ENCODE measurements around the gene KCTD2. TPM values are rescaled to one million over a fixed set of nuclear protein-coding genes. Genes with fewer than 3 reads are reported as not detected.

The KCTD2 gene
- total and polyA plus RNA-seq, 8 donors, result 20.6 to 32.0 (median 27.0) TPM

- Histone ChIP-seq H3K36me3 (peaks cover 0 to 41% of the 10 kb centered on the region in 2 donors), H3K4me1 (peaks cover 12 to 29% of the 10 kb centered on the region in 2 donors), H3K27me3 (no peaks in the 10 kb centered on the region), H3K27ac (peak overlapping the region in 1 of 2 donors; percentile 92), H3K4me3 (peak overlapping the region; percentile 72 to 97), H3K9me3 (no peaks in the 10 kb centered on the region)
- TF ChIP-seq, protein P1, sequence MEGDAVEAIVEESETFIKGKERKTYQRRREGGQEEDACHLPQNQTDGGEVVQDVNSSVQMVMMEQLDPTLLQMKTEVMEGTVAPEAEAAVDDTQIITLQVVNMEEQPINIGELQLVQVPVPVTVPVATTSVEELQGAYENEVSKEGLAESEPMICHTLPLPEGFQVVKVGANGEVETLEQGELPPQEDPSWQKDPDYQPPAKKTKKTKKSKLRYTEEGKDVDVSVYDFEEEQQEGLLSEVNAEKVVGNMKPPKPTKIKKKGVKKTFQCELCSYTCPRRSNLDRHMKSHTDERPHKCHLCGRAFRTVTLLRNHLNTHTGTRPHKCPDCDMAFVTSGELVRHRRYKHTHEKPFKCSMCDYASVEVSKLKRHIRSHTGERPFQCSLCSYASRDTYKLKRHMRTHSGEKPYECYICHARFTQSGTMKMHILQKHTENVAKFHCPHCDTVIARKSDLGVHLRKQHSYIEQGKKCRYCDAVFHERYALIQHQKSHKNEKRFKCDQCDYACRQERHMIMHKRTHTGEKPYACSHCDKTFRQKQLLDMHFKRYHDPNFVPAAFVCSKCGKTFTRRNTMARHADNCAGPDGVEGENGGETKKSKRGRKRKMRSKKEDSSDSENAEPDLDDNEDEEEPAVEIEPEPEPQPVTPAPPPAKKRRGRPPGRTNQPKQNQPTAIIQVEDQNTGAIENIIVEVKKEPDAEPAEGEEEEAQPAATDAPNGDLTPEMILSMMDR (IDR thresholded peaks at IDR 0.05), result no peak
- no peak for ATAC-seq
- intact Hi-C loops (cut with DNase I), result no loop called here
- no peak for DNase-seq
Observed at GRCh38 chr17:75048249-75048878, 1.3 kb downstream of the KCTD2 start.

DNA sequence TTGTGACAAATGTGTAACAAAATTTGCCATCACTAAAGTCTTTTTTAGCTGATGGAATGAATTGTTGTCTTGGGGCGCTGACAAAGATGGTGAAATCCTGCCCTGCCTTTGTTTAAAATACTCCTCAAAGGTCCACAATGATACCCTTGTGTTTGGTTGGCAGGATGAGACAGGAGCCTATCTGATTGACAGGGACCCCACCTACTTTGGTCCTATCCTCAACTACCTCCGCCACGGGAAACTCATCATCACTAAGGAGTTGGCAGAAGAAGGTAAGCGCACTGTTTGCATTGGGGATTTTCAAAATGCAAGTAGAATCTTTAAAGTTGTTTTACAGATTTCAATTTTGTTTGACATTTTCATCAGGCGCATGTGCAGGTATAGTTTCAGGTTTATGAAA, 2.0 kb downstream of the KCTD2 start:
- TF ChIP-seq, protein P1 (IDR thresholded peaks at IDR 0.05), result no peak
- H3K9me3 ChIP-seq, result no peaks in the 10 kb centered on the region
- no peak overlapping the region for H3K4me3 ChIP-seq
- intact Hi-C loops (cut with DNase I), result no loop called here
- no peaks in the 10 kb centered on the region for H3K27me3 ChIP-seq
- peaks cover 0 to 48% of the 10 kb centered on the region in 2 donors for H3K36me3 ChIP-seq
- DNase-seq (no peak), ATAC-seq (no peak)
- peaks cover 12 to 29% of the 10 kb centered on the region in 2 donors for H3K4me1 ChIP-seq
- H3K27ac ChIP-seq, result no peak overlapping the region

- intact Hi-C loops (cut with DNase I), result no loop called here
- no peaks in the 10 kb centered on the region for H3K9me3 ChIP-seq
- TF ChIP-seq, protein P1 (IDR thresholded peaks at IDR 0.05), result no peak
Observed at GRCh38 chr17:75049706-75050105, 2.7 kb downstream of the KCTD2 start.

GRCh38 chr17:75051941-75052340, 4.9 kb downstream of the KCTD2 start:
- Histone ChIP-seq H3K27ac (no peak overlapping the region), H3K36me3 (peaks cover 0 to 76% of the 10 kb centered on the region in 2 donors), H3K9me3 (no peaks in the 10 kb centered on the region), H3K27me3 (no peaks in the 10 kb centered on the region), H3K4me1 (peaks cover 9 to 18% of the 10 kb centered on the region in 2 donors), H3K4me3 (no peak overlapping the region)
- no peak for ATAC-seq
- no peak for DNase-seq
- TF ChIP-seq, protein P1 (IDR thresholded peaks at IDR 0.05), result no peak
- intact Hi-C loops (cut with DNase I), result no loop called here

More at GRCh38 chr17:75049706-75050105, 2.7 kb downstream of the KCTD2 start:
- Histone ChIP-seq H3K4me1 (peaks cover 12 to 29% of the 10 kb centered on the region in 2 donors), H3K27ac (no peak overlapping the region), H3K4me3 (no peak overlapping the region), H3K27me3 (no peaks in the 10 kb centered on the region), H3K36me3 (peaks cover 0 to 54% of the 10 kb centered on the region in 2 donors)
- DNase-seq (no peak), ATAC-seq (no peak)

- H3K27ac ChIP-seq, result peak overlapping the region; percentile 18 to 53
- H3K27me3 ChIP-seq, result no peaks in the 10 kb centered on the region
- ATAC-seq (peak; percentile 88), DNase-seq (peak in 1 of 4 donors; percentile 65)
- intact Hi-C loops (cut with DNase I), result no loop called here
- H3K9me3 ChIP-seq, result no peaks in the 10 kb centered on the region
- peaks cover 5 to 7% of the 10 kb centered on the region in 2 donors for H3K4me1 ChIP-seq
- H3K36me3 ChIP-seq, result peaks cover 0 to 80% of the 10 kb centered on the region in 2 donors
- TF ChIP-seq, protein P1 (IDR thresholded peaks at IDR 0.05), result peak in 1 of 2 donors; percentile 25
- H3K4me3 ChIP-seq, result no peak overlapping the region
Observed at GRCh38 chr17:75059369-75060345, 12.6 kb downstream of the KCTD2 start.
